Stimulated activated CD8-positive, alpha-beta memory T cell treated with anti-CD3 and anti-CD28 coated beads, Interleukin-12 subunit alpha, Interleukin-12 subunit beta, amount 100 ng/mL, for 24 hours (primary cell): ENCODE data around the gene FAM13C.
"Not testable (repeated sequence)": the region's sequence is repeated elsewhere in the genome, so short reads cannot be mapped to it uniquely, and the experiment has no call there.

Source experiments
- DNase-seq: peaks from one replicate; pipeline ENCODE4 v3.0.0-alpha.2; 2020; ENCODE audit errors: extremely low read depth

FAM13C gene

GRCh38 chr10:59362144-59362958, at the start of gene FAM13C:
Gene FAM13C, minus strand, starts transcription at chr10:59362549. Its CDS starts 89 bp downstream, at chr10:59362460.
- DNase-seq, result no peak

GRCh38 chr10:59405235-59405634, 42.9 kb upstream of the FAM13C start:
- no peak for DNase-seq

- DNase-seq, result no peak
Observed at GRCh38 chr10:59400214-59400613, 37.9 kb upstream of the FAM13C start.

- DNase-seq, result not testable (repeated sequence)
Observed at GRCh38 chr10:59399329-59399728, 37.0 kb upstream of the FAM13C start.

GRCh38 chr10:59397961-59398360, 35.6 kb upstream of the FAM13C start:
- DNase-seq, result no peak

GRCh38 chr10:59395984-59396383, 33.6 kb upstream of the FAM13C start:
- DNase-seq, result no peak

GRCh38 chr10:59393349-59393748, 31.0 kb upstream of the FAM13C start:
- no peak for DNase-seq

DNA sequence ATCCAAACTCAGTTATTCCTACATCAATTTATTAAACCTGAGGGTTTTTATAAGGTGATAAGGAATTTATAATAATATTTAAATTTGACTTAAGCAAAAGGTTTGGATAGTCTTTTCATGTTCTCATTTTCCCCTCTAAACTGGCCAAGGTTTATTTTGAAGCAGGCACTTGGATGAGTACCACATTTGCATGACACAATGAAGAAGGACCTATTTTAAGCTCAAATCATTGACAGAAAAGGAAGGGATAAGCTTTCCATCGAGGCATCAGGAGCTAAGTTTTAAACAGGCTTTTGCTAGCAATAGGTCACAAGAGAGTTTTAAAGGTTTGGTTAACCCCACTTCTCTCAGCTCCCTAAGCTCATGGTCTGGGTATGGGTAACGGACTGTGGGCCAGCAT, 28.7 kb upstream of the FAM13C start:
- DNase-seq, result no peak

- DNase-seq, result no peak
Observed at GRCh38 chr10:59388671-59388976, 26.3 kb upstream of the FAM13C start.

- DNase-seq, result no peak
Observed at GRCh38 chr10:59387951-59388670, 25.8 kb upstream of the FAM13C start.

DNA sequence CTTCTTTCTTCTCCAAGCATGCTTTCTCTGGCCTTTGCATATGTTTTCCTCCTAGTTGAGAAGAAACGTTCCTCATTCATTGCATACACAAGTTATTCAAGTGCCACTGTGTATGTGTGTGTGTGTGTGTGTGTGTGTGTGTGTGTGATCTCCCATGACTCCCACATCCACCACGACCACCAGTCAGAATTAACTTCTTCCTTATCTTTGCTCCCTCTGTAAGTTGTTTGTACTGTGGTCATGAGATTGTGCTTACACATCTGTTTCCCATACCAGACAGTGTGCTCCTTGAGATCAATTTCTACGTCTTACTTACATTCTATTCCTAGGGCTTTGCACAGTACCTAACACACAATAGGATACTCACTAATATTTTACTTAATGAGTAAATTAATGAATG, 22.4 kb upstream of the FAM13C start:
- no peak for DNase-seq

DNA sequence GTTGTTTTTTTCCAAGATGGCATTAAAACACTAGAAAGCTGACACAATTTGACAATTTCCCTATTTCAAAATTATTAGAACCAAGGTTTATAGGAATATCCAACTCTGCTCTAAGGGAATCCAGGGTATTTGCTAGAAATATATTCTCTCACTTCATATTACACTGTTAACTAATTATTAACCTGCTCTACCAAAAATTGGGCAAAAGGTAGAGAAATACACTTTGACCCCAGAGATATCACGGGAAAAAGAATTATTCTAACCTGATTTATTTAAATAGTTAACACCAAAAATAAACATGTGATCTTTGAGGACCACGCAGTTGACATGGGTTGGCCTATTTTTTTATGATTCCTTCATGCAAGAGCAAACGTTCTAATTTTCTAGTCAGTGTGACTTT, 21.6 kb upstream of the FAM13C start:
- no peak for DNase-seq

DNA sequence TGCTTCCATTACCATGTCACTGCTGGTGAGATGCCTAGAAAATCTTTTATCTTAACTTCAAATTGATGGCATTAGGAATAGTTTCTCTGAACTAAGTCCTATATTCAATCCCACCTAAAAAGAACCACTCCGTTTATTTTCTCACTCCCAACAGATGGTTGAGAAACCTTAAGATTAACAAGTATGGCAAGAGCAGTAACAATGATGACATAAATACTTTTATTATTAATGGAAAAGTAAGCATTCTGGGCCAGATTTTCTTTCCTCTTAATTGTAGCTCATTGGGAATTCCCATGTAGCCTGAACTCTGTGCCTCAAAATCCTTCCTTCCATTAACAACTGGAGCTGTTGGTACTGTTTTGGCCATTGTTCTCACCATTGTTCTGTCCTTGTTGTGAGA, 21.1 kb upstream of the FAM13C start:
- DNase-seq, result no peak

DNA sequence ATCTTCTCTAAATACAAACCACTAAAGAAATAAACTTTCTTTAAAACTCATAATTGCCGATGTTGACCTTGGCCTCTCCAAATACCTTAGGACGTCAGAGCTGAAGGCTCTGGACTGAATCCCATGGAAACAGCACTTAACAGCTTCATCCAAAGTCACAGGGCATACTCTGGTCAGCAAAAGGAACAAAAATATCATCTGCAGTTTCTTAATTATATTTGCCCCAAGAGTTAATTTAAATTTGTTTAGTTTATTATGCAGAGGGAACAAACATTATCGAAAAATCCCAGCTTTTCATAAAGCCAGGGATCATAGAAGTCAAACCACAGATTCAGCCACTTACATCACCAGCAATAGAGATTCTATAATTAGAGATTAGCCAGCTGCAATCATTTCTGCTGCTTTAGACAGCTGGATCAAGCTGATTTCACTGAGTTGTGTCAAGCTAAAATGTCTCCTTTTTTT, 20.5 kb upstream of the FAM13C start:
- DNase-seq, result no peak

GRCh38 chr10:59381687-59382086, 19.3 kb upstream of the FAM13C start:
- DNase-seq, result no peak

DNA sequence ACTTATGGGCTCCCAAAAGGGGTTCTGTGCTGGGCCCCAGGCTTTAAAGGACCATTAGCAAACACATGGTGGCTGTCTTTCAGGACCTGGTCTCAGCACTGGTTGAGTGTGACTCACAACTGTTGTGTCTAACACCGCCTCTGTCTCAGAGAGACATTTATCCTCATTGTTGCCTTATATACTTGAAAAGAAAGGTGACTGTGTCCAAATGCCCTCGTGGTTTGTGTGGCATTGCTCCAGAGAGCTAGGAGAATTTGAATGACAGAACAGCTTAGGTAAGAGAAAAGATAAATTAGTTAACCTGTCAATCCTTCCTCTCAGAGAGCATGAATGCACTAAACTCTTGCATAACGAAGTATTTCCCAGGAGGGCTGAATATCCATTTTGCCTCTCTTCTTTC, 14.5 kb upstream of the FAM13C start:
- no peak for DNase-seq

- DNase-seq, result no peak
Observed at GRCh38 chr10:59375990-59376389, 13.6 kb upstream of the FAM13C start.

DNA sequence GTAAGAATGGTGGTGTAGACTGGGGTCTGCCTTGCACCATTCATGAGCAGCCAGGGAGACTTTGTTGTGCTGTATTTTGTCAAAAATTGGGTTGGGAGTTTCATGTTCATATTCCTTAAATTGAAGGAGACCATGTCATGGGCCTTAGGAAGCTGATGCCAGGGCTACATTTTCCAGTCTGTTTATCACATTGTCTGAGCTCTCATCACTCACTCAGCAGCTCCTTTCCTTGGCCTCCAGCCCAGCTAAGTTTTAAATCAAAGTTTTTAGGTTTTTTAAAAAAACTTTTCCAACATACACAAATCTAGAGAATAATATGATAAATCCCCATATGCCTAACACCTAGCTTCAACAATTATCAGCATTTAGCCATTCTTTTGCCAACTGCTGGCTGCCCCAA, 12.6 kb upstream of the FAM13C start:
- DNase-seq, result no peak

- no peak for DNase-seq
Observed at GRCh38 chr10:59373071-59373470, 10.7 kb upstream of the FAM13C start.

GRCh38 chr10:59372543-59372942, 10.2 kb upstream of the FAM13C start:
- no peak for DNase-seq

GRCh38 chr10:59366290-59366689, 3.9 kb upstream of the FAM13C start:
- DNase-seq, result no peak

DNA sequence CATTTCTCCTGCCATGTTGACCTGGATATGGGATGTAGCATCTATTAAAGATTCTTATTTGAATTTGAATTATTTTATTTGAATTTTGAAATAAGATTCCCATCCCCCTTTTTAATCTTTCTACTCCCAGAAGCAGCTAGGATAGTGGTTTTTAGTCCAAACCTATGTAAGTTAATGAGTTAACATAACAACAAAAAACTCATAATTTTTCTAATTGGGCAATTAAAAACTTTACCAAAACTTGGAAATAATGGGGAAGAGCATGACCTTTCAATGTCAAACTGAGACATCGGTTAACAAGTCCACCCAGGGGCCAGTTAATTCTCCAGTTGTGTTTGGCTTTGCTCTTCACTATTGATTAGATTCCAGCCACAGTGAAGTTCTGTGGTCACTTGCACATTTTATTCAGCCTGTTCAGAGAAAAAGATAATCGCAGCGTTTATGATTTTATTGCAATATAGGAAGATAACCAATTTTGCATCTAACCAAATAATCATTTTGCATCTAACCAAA, 1.2 kb upstream of the FAM13C start:
- no peak for DNase-seq

GRCh38 chr10:59362959-59363381, 621 bp upstream of the FAM13C start:
- no peak for DNase-seq
